ENCODE results near the gene TRIM44.
"Not testable (repeated sequence)": the region's sequence is repeated elsewhere in the genome, so short reads cannot be mapped to it uniquely, and the experiment has no call there.

Gene TRIM44

DNA sequence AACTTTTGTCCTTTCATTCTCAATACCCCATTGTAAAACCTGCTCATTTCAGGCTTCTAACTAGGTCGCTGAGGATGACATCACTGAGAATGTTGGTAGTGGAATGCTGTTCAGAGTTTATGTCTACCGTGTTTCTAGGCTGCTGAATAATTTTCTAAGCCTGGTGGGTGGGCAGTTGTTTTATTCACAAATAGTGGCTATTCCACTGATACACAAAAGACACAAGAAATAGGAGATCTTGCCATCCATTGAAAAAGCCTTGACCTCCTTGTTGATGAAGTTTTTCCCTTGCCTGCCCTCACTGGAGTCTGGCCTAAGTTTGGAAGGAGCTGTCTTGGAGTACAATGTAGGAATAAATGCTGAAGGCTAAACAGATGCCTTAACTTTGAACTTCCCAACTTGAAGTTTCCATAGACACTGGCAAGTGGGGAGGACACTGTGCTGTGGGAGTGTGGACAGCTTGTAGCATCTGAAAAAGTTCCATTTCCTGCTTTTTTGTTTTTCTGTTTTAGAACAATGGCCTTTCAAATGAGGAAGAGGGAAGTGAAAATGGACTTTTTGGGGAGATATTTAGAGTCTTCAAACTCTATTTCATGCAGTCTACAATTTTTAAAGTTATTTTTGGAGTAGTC is 59.2 kb downstream of the TRIM44 start:
- no peak for DNase-seq

DNA sequence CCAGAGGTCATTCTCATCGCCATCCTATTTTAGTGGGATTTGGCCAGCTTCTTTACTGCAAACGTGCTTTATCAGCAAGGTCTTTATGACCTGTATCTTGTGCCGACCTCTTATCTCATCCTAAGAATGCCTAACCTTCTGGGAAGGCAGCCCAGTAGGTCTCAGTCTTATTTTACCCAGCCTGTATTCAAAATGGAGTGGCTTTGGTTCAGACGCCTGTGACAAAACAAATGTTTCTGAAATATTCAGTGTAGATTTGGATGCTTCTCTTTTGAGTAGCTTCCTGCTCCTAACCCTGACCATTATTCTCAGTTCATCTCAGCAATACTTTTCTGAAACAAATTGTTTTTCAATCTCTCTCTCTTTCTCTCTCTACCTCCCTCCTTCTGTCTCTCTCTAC is 60.1 kb downstream of the TRIM44 start:
- no peak for DNase-seq

DNA sequence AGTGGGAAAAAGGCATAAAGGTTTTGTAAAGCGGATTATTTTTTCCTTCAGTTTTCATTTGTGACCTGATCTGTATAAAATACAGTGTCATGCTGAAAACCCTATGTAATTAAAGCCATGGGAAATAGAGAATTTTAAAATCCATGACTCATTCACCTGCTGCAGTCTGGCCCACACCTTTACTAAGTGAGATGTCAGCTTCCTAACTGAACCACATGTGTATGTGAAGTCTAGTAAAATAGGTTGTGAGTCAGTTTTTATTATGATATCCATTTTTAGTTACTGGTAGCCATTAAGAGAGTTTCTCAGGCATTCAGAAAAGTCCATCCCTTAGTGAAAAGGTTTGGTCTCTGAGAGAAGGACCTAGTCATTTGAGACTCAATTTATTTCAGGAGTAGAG is 60.9 kb downstream of the TRIM44 start:
- no peak for DNase-seq

DNA sequence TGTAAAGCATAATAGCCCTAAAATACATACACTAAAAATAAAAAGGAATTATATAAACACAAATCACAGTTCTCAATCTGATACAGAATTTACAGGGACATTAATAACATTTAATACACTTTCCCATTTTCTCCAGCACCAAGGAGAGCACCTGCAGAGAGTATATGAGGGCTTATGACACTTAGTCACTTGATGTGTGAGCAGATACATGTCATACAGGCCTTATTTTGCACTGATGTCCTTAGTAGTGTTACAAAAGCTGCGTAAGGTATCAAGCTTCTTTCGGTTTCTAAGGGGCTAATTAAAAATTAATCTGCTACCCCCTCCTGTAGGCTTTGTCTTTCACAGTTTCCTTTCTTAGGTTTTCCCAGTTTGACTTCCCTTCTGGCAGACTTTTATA is 61.3 kb downstream of the TRIM44 start:
- DNase-seq, result no peak

DNA sequence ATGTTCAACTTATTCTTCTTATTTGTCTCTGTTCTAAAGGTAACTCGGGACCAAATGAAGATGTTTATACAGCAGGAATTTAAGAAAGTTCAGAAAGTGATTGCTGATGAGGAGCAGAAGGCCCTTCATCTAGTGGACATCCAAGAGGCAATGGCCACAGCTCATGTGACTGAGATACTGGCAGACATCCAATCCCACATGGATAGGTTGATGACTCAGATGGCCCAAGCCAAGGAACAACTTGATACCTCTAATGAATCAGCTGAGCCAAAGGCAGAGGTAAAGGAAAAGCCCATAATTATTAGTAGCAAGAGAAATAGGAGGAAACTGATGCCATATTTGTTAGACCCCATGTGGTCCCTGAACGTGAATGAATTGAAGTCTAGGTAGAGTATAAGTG is 63.3 kb downstream of the TRIM44 start:
- DNase-seq, result no peak

DNA sequence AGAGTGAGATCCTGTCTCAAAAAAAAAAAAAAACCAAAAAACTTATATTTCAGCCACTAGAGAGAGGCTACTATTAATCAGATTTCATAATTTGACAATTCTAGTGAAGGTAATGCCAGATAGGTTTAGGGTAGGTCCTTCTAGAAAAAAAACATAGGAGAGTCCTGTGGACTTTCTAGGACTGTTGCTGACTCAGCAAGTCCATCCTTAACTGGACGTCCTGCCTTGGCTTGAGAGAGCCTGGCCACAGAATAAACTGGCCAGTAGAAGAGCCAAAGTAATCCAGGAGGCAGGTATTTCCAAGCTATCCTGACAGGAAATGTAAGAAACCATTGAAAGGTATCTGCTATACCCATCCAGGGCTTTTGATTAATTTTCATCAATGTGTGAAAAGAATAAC is 64.6 kb downstream of the TRIM44 start:
- no peak for DNase-seq

DNA sequence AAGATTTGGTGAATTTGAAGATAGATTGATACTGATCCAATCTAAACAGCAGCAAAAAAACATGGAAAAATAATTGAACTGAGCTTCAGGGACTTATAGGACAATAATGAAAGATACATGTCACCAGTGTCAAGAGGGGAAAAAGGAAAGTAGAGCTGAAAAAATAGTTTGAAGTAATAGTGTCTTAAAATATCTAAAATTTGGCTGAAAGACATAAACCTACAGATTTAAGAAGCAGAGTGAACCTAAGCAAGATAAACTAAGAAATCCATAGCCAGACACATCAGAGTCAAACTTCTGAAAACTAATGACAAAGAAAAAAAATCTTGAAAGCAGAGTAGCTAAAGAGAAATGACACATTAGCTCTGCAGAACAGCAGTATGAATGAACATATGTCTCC is 67.7 kb downstream of the TRIM44 start:
- no peak for DNase-seq

DNA sequence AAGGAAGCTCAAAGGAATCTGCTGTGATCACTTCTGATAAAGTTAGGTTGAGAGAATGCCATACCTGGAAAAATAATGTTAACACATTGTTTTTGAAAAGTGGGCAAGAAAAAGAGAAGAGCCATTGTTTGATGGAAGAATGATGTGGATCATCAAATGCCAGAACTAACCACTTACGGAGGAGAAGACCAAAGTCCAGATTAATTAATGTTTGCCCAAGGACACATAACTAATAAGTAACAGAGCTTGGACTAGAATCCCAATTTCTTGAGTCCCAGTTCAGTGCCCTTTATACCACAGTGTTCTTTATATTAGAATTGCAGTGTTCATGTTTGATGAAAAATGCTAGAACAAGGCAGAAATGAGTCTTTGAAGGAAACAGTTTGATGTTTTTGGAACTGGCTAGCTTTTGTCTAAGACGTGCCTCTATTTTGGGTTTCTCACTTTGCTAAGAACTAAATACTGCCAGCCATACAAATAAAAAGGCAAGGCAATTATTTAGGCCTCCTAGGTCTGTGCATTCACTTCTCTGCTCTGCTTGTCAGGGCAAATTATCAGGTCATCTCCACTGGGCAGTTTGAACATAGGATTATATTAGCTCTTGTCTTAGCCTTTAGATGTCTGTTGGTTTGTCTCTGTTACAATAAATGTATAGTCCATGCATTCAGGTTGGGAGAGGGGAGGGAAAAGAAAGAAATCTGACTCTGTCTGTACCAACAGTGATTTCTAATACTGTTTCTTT is 72.3 kb downstream of the TRIM44 start:
- no peak for DNase-seq

DNA sequence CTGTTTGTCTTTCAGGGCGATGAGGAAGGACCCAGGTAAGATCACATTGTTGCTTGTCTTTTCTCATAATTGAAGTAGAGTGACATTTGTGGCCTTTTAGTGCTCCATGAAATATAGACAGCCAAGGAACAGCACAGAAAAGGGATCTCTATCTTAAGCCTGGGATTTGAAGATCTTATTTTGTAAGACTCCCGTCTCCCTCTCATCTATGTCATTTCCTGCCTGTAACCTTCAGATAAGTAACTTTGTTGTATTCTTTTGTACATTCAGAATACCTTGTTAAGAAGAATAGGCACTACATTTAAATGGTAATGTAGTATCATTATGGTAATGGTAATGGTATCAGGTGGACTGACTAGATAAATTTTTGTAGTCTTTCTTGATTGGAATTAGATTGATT is 72.8 kb downstream of the TRIM44 start:
- no peak for DNase-seq

DNA sequence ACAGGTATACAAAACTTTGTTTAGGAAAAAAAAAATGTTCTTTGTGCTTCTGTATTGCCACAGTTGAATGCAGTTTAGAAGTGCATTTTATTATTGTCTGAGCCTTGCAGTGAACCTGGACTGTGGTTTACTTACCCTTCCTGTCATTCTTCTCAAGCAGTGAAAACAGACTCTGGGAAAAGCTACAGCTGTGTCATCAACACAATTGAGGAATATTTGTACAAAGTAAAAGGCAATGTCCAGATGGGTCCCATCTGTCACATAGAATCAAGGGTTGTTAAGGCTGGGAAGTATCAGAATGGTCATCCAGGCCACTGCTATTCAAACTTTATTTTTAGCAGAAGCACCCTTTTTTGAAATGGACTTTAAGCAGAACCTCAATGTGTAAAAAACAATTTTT is 73.3 kb downstream of the TRIM44 start:
- peak; percentile 47 to 50 for DNase-seq

DNA sequence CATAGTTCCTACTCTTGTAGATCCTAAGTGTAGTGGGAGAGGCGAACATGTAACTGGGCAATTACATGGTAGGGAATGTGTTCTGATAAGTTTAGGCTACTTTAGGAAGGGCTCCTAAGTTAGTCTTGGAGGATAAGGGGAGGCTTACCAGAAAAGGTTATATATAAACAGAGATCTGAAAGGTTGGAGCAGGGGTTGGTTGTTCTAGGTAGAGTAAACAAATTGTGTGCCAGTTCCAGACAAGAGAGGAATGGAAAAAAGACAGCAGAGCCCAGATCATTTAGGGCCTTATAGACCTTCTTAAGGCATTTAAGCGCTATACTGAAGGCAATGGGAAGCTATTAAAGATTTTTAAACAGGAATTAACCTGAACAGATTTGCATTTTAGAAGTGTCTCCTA is 74.4 kb downstream of the TRIM44 start:
- no peak for DNase-seq

DNA sequence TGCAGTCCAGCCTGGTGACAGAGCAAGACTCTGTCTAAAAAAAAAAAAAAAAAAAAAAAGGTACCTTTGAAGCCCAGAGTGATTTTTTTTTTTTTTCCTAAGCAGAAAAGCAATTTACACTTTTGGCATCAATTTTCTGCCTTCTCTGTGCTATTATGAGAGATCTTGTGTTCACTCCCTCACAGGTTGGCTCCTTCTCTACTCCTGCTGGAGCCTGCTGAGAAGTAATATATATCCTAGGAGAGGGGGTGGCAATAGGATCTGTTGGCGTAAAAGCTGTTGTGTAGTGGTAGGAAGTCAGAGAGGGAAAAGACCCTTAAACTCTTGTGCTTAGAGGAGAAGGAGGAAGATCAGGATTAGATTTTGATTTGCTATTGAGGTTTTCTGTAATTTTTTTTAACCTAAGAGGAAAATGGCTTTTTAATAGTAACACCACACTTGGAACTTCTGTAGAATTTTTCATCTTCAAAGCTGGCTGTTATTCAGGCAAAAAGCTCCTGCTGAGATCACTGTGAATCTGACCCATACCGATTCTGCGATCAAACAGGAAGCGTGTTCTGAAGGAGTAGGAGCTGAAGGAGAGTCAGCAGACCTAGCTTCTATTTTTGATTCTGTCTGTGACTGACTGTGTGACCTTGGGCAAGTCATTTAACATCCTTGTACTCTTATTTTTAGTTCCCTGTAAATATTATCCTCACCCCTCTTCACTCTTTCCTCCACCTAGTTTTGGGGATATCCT is 77.7 kb downstream of the TRIM44 start:
- DNase-seq, result no peak

DNA sequence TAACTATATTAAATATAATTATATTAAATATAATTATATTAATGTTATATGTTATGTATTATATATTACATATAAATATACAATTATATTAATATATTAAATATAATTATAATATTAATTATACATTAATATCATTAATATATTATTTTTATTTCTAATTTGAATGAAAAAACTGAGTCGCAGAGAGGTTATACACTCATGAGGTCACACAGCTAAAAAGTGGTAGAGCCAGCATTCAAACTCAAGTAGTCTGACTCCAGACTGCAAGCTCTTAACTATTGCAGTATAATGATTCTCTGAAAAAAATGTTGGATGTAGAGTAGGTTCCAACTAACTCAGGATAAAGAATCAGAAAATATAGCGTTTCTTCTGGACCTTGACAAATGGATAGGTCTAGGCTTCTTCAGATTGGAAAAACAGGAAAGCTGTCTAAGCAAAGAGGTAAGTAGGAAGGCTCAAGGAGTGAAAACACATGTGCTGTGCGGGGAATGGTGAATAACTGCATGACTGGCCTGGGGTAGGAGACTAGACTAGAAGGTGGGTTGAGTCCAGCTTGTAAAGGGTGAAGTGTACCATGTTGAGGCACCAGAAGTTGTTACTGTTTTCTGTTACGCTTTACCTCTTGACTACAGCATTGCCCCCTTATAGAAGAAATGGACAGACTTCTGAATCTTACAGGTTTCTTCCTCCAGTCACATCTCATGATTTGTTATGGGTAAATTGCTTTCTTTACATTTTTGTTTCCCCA is 80.3 kb downstream of the TRIM44 start:
- no peak for DNase-seq

DNA sequence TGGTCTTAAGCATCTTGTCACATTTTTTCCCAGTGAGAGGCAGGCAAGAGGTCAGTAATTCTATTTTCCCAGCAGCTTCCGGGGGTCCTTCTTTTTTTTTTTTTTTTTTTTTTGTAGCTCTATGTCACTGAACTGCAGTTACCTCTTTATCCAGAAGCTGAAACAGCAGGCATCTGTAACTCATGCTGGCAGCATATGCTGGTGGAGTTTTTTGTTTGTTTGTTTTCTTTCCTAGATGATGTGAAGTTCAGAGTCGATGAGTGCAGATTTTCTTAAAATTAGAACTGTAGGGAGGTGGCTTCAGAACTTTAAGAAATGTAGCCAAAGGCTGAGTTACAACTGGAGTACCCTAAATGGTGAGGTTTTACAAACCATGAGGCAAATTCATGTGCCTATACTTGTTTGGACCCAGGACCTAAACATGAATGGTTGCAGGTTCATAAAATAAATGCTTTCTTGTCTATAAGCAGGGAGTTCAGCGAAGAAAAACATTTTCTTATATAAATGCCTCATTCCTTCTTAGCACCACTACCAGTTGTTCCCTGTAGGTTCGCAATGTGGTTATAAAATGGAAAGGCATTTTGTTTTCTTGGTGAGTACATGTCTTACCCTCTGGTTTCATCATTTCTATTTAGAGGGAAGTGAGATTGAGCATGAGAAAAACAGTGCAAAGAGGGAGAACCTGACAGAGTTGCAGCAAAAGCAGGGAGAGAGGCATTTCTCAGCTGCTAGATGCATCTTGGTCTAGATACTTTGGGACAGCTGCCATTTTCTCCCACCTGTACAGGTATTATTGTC is 84.0 kb downstream of the TRIM44 start:
- no peak for DNase-seq

DNA sequence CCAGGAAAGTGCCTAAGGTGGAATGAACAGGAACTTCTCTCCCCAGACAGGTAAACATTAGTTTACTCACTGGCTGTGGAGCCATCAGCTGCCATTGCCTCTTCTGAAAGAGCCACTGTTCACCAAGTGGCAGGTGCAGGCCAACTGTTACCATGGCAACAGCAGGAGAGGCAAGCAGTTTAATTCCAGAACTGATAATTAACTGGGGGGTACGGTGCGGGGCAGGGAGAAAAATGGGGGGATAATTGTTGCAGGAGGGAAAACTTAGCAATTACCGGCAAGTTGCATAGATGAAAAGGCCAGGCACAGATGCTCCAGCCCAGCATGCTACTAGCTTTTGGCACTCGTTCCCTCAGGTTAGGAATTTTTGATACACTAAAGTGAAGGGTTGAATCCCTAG is 85.1 kb downstream of the TRIM44 start:
- DNase-seq, result peak; percentile 43 to 45

DNA sequence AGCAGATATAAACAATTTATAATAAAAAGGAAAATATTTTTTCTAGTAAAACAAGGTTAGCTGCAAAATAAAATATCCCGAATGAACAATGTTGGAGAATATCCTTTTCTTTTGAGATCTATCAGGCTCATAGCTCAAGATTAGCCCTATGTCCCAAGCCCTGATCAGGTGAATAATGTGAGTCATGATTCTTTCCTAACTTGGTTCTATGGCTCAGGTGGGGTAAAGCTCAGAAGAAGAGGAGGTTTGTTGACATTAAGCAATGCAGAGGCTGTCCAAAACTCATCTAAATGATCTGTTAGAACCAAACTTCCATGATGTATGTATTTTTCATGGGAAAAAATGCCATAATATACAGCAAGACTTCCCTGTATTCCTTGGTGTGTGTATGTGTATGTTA is 86.1 kb downstream of the TRIM44 start:
- no peak for DNase-seq

DNA sequence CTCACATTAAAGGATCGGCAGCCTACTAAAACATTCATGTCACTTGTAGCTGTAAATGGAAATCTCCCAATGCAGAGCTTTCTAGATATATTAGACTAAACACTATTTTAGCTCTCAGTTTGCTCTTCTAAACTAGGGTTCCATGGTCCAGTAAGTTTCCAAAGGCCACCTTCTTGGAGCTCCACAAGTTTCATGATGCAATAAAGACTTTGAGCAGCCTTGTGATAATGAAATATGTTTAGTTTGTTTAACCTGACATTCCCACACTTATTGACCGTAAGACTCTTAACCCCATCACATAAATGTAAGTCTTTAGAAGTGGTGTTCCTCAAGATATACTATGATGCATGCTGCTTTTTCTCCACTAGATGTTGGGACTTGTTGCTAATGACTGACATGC is 87.7 kb downstream of the TRIM44 start:
- DNase-seq, result no peak

DNA sequence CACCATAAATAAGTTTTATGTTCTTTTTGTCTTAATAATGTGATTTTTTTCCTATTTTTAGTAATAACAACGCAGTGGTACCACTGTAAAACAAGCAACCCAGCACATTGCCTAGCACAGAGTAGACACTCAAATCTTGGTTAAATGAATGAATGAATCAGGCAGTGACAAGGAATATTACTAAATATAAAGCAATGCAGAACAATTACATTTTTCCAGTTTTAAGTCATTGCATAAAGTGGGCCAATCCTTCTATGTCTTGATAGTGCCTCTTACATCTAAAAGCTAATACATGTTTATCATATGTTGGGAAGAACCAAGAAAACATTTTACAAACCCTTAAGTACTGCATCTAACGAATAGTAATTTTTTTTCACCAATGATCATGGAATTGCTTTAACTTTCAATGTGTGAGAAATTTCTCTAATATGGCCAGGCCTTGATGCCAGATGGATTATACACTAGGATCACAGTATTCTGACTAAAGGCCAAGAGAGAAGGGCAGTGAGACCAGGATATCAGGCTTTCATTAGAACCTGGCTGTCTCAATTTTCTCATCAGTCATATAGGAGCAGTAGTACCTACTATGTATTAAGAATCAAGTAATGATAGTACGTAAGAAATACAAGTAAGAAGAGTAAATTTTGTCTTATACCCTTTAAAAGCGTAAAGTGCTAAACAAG is 88.5 kb downstream of the TRIM44 start:
- DNase-seq, result no peak

DNA sequence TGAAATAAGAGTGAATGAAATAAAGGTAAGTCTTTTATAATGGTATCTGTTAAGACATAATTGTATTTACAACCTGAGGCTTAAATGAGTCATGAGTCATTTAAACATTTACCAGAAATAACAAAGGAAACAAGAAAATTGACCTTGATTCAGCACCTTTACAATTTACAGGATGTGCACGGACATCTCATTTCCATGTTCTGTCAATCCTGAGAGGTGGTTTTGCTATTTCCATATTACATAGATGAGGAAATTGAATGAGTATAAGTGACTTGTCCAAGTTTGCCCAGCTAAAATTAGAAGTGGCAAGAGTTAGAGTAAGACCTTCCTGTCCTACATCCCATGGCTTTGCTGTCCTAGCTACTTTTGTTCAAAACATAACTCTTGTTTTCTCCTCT is 89.1 kb downstream of the TRIM44 start:
- no peak for DNase-seq

DNA sequence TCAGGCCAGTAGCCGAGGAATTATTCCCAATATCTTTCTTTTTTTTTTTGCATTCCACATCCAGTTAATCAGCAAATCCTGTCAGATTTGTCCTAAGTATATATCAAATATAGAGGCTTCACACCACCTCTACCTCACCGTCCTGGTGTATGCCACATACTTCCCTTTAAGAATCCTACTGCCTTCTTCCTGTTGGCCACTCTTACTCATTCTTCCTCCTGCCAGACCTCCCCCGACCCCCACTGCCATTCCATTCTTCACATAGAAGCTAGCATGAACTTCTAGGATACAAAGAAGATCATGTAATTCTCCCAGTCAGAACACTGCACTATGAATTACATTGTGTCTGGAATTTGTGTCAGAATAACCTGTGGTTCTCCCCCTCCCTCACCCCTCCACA is 89.5 kb downstream of the TRIM44 start:
- no peak for DNase-seq

DNA sequence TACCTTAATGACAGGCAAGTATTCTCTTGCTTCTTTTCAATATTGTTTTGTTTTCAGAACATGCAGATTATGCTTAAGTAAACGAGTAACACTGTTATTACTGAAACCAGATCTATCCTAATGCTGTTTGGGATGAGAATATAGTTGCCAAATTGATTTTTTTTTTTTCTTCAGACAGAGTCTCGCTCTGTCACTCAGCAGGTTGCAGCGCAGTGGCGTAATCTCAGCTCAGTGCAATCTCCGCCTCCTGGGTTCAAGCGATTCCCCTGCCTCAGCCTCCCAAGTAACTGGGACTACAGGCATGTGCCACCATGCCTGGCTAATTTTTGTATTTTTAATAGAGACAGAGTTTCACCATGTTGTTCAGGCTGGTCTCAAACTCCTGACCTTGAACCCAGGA is 91.0 kb downstream of the TRIM44 start:
- DNase-seq, result not testable (repeated sequence)

DNA sequence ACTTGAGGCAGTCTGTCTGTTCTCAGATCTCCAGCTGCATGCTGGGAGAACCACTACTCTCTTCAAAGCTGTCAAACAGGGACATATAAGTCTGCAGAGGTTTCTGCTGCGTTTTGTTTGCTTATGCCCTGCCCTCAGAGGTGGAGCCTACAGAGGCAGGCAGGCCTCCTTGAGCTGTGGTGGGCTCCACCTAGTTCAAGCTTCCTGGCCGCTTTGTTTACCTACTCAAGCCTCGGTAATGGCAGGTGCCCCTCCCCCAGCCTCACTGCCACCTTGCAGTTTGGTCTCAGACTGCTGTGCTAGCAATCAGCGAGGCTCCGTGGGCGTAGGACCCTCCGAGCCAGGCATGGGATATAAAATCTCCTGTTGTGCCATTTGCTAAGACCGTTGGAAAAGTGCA is 97.4 kb downstream of the TRIM44 start:
- DNase-seq, result not testable (repeated sequence)
